GM18499 (cell line): Measurements from ENCODE around the gene CYTL1.
"Not testable (repeated sequence)": the region's sequence is repeated elsewhere in the genome, so short reads cannot be mapped to it uniquely, and the experiment has no call there.

Experiments
- ATAC-seq: cut with Tn5 transposase; IDR thresholded peaks from one replicate; pipeline ENCODE4 v1.9.1; 2021; ENCODE audit warnings: moderate number of reproducible peaks; ENCODE audit not compliant: insufficient read depth, unreplicated experiment

Gene CYTL1

DNA sequence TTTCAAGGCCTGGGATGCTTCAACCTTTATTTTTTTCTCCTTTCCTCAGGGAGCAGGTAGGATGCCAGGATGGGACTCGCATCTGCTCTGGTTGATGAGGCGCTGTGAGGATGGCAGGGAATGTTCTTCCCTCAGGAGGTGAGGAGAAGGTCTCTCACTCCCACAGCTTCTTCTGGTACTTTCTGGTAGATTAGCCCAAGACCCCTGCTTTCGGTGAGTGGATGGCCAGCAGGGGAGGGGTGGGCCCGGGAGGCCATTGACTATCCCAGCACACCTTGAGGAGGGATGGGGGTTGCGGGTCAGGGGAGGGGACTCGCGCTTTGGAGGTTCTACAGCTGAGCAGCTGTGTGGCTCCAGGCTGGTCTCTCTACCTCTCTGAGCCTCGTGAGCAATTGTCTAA, 14.8 kb downstream of the CYTL1 start:
- ATAC-seq, result no peak

DNA sequence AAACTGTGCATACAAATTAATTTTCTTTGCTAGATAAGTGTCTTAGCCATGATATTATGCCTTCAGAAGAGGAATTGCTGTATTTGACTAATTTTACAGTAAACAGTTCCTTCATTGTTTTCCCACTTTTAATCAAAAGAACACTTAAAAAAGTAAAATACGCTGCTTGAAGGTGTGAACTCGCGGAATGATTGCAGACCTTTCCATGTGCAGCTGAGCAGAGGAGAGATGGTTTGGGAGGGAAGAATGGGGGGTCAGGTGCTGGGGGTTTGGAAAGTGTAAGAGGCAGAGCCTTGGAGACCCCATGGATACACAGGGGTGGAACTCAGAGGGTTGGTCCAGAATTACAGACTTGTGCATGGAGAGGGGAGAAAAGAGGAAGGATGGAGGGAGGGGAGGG, 15.3 kb downstream of the CYTL1 start:
- ATAC-seq, result no peak

DNA sequence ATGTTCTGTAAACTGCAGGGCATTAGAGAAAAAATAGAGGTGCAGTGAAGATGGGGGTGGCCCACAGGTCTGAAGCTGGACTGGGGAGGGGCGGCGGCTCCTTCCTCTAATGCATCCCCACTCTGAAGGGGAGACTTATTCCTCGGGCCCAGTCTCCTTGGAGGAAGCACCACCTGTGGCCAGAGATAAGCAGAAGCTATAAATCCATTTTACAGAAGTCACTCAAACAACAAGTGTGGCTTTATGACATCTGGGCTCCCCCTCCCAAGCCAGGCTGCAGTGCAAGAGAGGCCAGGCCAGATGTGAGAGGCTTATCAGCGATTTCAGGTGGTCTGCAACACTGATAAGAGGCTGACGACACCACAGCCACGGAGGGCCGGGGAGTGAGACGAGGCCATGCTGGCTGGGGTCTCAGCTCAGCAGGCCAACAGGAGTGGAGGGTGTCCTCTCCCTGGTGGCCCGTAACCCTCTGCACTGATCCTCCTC, 15.8 kb downstream of the CYTL1 start:
- ATAC-seq, result no peak

DNA sequence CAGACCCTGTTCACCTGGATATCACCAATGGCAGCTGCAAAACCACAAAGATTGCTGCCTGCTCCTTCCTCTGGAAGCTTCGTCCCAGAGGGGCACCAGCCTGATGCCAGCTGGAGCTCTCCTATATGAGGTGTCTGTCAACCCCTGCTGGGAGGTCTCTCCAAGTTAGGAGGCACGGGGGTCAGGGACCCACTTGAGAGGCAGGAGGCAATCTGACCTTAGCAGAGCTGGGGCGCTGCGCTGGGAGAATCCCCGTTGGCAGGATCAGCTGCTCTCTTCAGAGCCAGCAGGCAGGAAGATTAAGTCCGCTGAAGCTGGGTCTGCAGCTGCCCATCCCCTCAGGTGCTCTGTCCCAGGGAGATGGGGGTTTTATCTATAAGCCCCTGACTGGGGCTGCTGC, 17.6 kb downstream of the CYTL1 start:
- not testable (repeated sequence) for ATAC-seq

DNA sequence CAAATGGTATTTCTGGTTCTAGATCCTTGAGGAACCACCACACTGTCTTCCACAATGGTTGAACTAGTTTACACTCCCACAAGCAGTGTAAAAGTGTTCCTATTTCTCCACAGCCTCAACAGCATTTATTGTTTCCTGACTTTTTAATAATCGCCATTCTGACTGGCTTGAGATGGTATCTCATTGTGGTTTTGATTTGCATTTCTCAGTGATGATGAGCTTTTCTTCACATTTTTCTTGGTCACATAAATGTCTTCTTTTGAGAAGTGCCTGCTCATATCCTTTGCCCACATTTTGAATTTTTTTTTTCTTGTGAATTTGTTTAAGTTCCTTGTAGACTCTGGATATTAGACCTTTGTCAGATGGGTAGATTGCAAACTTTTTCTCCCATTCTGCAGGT, 22.3 kb downstream of the CYTL1 start:
- not testable (repeated sequence) for ATAC-seq

DNA sequence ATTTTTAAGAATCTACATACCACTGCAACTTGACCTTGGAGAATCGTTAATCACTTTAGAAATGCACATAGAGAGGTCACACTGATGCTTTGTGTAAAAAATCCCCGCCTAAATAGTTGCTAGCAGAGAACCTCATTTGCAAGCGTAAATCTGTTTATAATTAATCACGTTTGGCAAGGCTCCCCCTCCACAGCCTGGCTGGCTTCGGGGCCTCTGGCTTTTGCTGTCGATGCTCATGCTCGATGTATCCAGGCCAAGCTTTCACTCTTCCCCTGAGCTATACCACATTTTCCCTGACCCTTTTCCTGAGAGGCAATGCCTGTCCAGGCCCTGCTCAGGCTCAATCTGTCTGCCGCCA, 23.4 kb downstream of the CYTL1 start:
- ATAC-seq, result no peak

DNA sequence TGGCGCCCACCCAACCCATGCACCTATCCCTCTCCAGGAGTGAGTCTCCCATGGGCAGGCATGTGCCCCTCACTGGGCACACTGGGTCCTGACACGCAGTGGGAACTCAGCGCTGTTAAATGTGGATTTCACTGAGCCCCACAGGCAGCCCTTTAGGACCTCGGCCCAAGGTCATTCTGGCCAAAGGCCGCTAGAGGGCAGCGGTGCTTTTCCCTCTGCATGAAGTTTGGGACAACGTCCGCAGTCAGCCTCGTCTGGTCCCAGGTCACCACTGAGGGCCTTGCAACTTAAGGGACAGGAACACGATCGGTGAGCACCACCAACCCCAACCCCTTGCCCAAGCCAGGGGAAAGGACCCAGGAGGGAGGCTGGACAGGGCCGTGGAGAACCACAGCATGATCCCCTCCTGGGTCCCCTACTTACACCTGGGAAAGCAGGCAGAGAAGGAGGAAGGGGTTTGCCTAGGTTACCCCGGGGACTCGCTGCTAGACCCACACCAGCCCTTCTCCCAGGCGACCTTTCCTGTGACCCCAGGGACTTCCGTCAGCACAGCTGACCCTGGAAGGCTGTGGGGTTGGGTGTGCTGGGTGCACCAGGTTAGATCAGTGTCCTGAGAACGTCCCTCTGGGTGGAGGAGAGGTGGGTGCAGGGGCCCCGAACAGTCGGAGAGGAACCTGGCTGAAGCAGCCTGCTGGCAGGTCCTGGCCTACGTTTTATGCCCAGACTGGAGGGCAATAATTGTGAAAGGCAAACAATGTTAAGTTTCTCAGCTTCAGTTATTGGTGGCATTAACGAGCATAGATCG, 24.0 kb downstream of the CYTL1 start:
- no peak for ATAC-seq

DNA sequence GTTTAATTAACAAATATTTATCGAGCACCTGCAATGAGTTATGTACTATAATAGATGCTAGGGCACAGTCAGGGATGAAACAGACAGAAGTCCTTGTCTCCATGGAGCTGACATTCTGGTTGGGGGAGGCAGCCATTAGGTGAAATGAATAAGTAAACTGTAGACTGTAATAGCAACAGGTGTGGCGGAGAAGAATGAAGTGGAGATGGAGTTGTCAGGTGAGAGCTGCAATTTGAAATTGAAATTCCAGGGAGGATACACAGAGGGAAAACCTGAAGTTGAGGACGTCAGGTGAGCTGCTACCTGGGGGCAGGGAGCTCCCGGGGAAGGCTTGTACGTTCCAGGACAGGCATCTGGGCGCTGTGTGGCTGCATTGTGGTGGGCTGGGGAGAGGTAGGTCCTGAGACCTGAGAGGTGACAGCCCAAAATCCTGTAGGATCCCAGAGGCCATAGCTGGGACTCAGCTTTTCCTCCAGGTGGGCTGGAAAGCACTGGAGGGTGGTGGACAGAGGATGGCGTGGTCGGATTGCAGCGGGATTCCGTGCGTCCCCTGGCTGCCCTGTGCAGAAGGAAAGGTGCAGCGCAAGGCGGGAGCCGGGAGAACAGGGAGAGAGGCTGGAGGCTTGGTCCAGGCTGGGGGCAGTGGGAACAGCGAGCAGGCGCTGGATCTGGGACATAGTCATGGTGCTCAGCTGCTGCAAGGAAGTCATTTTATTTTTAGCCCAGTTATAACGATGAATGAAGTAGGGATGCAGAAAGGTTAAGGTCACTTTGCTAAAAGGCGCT, 24.8 kb downstream of the CYTL1 start:
- no peak for ATAC-seq

DNA sequence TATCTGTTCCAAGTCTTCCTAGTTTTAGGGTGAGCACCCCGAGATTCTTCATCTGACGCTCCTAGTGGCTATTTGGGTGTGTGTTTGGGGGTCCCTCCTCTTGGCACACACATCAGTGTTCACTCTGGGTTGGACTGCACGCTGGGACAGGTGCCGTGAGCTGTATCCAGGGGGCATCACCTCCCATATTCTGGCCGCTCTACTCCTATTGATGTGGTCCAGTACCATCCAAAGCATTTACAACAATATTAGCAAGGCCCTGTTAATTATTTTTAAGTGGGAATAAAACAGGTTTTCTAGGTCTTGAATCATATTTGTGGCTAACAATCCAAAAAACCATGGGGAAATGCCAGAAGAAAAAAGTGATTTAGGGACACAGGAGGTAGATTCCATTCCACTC, 26.4 kb downstream of the CYTL1 start:
- no peak for ATAC-seq

DNA sequence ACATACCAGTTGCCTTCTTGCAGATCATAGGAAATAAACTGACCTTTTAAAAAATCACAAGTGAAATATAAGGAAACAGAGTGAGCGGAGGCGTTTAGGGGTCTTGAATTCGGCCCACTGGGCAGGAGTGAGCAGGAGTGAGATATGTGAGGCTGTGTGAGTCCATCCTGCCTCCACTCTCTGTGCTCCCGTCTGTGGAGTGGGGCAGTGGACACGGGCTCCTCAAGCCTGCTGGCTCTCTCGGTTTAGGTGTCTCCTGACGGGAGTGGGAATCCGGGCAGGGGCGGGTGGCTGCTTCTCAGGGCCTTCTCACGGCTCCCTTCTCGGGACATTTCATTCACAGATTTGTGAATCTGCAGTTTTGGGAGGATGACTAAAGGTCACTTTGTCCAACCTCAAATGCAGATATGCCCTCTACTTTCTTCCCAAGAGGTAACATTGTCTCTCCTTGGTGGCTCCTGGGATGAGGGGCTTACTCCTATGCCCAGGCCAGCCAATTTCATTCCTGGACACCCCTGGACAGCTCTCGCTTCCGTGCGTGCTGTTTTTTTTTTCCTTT, 27.6 kb downstream of the CYTL1 start:
- ATAC-seq, result no peak

DNA sequence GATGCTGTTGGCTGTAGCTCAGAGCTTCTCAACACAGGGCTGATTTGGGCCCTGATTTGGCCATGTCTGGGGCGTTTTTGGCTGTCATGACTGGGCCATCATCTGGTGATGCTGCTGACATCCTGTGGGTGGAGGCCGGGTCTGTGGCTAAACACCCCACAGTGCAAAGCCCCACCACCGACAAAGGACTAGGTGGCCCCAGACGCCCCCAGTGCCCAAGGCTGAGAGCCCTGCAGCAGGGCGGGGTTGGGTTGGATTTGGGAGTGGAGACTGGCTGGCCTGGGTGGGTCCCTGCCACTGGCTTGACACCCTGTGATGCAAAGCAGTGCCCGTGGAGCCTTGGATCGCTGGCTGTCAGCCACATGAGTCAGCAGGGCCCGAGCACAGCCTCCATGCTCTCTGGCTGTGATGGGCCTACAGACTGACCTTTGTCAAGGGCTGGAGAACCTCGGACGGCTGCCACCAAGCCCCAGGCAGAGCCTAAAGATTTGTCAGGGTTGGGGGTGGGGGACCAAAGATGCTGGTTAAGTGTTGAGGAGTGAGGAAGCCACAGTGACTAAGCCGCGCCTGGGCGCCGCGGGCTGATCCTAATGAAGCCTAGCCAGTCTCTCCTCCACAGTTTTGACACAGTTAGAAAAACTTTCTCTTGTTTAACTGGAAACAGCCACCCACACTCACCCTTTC, 28.3 kb downstream of the CYTL1 start:
- no peak for ATAC-seq

DNA sequence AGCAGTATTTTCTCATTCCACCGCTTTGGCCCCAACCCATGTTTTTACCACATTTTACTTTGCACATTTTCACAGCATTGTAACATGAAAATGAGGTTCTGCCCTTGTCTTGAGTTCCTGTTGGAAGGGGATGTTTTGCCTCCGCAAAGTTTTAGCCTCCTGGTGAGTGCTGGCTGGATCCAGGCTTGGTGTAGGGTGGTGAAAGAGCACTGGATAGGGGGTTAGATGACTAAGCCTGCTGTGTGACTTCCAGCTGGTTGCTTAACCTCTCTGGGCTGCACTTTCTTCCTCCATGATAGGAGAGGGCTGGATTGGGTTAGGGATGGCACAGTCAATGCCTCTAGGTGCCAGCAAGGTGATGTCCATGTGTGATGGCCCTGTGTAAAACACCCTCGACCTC, 28.9 kb downstream of the CYTL1 start:
- ATAC-seq, result no peak

DNA sequence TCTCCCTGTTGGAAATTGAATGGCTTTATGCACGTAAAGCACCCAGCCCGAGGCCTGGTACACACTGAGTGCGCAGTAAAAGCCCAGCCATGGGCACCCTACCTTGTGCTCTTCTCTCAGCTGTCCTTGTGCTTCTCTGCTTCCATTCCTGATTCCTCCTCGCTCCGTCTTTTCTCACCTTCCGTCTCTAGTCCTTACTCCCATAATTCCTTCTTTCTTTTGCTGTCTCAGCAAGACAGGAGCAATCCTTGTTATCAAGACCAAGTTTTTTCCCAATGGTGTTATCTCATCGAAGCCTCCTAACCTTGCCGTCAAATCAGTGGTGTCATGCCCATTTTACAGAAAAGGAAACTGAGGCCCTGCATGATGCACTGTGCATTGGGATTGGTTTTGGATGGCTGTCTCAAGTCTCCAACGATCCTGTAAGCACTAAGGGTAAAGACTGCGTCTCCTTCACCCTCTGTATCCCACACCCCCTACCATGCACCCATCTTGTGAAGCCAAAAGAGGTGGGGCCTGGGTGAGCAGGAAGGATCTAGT, 30.1 kb downstream of the CYTL1 start:
- ATAC-seq, result no peak

DNA sequence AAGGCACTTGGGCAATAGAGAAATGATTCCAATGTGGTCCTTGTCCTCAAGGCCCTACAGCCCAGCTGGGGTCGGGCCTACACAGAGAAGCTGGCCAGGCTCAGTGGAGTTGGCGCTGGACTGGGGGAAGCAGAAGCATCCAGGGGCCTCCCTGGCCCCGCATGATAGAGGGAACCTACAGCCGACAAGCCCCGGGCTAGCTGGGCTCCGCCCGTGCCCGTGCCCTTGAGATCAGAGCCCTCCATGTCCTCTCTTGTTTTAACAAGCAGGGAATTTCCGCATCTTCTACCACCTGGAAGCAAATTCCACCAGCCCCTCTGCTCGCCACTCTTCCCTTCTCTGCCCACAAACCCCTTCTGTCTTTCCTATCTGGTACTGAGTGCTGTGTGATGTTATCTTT, 31.6 kb downstream of the CYTL1 start:
- no peak for ATAC-seq

DNA sequence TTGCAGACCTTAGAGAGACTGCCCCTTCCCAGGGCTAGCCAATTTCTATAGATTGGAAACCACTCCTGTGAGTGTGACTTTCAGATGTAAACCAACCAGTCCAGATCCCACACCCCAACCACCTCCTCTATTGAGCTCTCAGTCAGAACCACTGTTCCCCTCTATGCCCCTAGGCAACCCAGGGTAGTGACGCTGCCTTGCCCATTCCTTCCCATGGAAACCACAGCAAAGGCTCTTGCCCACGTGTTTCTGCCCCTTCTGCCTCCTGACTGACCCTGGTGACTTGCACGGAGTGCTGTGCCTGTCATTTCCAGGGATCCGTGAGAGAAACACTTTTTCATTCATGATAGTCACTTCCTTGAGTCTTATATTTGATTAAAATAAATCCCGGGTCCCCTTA, 32.4 kb downstream of the CYTL1 start:
- ATAC-seq, result no peak

DNA sequence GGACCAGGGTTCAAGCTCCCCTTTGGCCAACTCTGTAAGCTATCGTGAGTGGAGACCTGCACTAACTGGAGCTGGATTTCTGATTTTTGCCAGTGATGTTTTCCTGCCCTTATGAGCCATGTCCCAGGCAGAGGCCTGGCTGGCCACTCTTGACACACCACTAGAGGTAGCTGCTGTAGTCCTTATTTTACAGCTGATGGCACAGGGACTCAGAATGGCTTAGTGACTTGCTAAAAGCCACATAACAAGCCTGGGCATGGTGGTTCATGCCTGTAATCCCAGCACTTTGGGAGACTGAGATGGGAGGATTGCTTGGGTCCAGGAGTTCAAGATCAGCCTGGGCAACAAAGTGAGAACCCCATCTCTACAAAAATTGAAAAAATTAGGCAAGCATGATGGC, 33.4 kb downstream of the CYTL1 start:
- ATAC-seq, result no peak

DNA sequence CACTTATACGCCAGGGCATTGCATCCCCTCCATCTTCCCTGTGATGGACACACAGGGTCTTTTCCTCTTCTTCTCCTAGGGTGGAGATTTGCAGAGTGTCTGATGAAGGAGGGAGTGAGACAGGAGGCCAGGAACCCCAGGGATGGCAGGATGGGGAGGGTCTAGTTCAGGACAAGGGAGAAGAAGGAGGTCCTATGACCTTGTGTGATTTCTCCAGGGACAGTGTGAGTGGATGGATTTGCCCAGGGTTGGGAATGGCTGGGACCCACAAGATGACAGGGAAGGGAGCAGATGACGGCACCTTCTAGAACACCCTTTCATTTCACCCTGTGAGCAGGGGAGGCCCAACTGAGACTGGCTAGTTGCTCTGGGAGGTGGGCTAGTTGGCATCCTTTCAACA, 34.2 kb downstream of the CYTL1 start:
- no peak for ATAC-seq

DNA sequence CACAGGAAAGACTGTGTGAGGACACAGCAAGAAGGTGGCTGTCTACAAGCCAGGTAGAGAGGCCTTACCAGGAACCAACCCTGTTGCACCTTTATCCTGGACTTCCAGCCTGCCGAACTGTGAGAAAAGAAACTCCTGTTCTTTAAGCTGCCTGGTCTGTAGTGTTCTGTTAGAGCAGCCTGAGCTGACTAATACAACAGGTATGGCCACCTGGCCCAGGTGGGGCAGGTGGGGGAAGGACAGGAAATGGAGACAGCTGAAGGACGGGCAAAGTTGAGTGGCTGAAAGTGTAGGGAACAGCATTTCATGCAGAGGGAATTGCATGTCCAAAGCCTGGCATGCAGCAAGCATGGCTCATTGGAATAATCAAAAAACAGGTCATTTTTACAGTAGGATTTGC, 35.1 kb downstream of the CYTL1 start:
- ATAC-seq, result no peak

DNA sequence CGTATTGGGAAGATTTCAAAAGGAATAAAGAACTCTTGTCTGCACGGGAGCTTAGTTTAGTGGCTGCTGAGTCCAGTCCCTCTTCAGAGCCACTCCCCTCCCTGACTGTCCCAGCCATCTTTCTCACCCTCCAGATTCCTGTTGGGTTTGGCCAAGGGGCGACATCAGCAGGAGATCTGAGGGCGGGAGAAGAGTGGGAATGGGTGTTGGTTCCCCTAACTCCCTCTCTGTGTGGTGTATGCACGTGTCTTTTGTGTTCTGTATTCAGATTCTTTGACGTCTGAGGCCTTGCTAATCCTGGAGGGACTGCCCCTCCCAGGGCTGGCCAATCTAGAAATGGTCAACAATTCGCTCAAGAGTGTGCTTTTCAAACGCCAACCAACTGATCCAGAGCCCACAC, 37.4 kb downstream of the CYTL1 start:
- ATAC-seq, result no peak

DNA sequence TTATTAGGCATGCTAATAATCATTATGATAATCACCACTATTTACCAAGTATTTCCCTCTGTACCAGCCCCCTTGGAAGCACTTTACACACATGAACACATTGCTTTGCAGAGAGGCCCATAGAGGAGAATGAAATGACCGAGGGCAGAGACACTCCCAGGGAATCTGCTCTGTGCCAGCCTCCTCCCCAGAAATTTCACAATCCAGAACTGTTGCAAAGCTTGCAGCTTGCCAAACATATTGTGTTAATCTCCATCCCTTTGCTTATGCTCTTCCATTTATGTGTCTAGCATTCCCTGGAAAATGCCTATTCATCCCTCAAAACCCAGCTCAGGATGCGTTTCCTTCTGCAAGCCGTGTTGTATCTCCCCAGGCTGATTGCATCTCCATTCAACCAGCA, 37.8 kb downstream of the CYTL1 start:
- no peak for ATAC-seq
